CD4-positive, alpha-beta T cell treated with Interleukin-6 at 100 ng/mL for 8 hours (primary cell): ENCODE results near the gene ZNF70.
"Not testable (repeated sequence)": the region's sequence is repeated elsewhere in the genome, so short reads cannot be mapped to it uniquely, and the experiment has no call there.

Experiments
- DNase-seq: peaks from one replicate; pipeline ENCODE4 v3.0.0-alpha.2; 2020; ENCODE audit warnings: mixed read lengths, low spot score

ZNF70 gene

GRCh38 chr22:23756891-23757290, 6.0 kb upstream of the ZNF70 start:
- no peak for DNase-seq

- DNase-seq = no peak
Observed at GRCh38 chr22:23755711-23756110, 4.8 kb upstream of the ZNF70 start.

DNA sequence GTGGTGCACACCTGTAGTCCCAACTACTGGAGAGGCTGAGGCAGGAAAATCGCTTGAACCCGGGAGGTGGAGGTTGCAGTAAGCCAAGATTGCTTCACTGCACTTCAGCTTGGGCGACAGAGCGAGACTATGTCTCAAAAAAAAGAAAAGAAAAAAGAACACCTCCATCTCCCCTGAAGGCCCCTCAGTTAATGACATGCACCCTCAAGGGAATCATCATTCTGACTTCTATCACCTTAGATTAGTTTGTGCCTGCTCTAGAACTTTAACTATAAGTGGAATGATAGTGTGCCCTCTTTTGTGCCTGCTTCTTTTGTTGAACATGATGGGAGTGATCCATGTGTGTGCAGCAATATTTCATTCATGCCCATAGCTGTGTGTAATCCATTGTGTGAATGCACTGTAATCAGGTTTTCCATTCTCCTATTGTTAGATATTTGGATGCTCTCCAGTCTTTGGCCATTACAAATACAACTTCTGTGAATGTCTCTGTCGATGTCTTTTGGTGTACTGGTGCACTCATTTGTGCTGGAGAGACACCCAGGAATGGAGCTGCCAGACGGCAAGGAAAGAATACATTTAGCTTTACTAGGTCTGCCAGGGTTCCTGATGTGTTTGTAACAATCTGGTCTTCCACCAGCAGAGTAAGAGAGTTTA, 4.2 kb upstream of the ZNF70 start:
- no peak for DNase-seq

GRCh38 chr22:23754220-23754919, 3.5 kb upstream of the ZNF70 start, which contains the start of gene VPREB3:
Gene VPREB3, minus strand, starts transcription at chr22:23754425. Its CDS starts 62 bp downstream, at chr22:23754363.
- no peak for DNase-seq

GRCh38 chr22:23753385-23753784, 2.5 kb upstream of the ZNF70 start:
- DNase-seq = no peak

- no peak for DNase-seq
Observed at GRCh38 chr22:23752750-23753149, 1.8 kb upstream of the ZNF70 start.

- DNase-seq = no peak
Observed at GRCh38 chr22:23752090-23752691, 1.3 kb upstream of the ZNF70 start.

- DNase-seq = no peak
Observed at GRCh38 chr22:23751441-23751996, 607 bp upstream of the ZNF70 start.

- DNase-seq = no peak
Observed at GRCh38 chr22:23750367-23750713, 572 bp downstream of the ZNF70 start.

DNA sequence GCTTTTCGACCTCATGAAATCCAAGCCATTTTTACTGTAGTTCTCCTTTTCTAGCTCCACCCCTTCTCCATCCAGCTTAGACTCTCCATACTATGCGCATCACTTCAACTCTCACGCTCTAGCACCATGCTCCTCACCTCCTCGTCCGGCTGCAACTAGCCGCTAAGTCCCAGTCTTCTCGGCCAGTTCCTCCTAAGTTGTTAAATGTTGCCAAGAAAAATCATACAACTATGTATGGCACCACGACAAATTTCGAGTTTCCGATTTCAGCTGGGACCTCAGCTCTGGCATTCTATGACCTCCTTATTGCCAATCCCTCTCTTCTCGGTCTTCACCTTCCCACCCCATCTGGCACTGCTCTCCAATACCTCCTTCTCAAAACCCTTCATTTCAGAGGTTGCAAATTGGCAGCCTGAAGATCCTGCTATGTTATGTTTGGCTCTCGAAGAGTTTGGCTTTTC, 1.0 kb downstream of the ZNF70 start:
- DNase-seq = no peak

GRCh38 chr22:23745791-23746190, 5.1 kb downstream of the ZNF70 start:
- DNase-seq = no peak

DNA sequence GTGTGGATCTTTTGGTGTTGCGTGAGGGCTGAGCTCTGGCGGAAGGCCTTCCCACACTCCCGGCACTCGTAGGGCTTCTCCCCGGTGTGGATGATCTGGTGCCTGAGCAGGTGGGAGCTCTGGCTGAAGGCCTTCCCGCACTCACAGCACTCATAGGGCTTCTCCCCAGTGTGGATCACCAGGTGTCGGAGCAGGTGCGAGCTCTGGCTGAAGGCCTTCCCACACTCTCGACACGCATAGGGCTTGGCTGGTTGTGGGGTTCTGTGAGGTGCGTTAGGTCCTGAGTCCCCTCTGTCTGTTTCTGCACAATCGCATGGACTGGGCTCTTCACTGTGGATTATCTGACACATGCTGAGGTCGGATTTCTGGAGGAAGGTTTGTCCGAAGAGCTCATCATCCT, 6.4 kb downstream of the ZNF70 start:
- no peak for DNase-seq

DNA sequence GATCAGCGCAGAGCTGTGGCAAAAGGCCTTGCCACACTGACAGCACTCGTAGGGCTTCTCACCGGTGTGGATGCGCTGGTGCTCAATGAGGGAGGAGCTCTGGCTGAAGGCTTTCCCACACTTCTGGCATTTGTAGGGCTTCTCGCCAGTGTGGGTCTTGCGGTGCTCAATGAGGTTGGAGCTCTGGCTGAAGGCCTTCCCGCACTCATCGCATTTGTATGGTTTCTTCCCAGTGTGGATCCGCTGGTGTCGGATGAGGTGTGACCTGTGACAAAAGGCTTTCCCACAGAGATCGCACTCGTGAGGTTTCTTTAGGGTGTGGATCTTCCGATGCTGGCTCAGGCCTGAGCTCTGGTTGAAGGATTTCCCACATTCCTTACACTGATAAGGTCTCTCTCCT, 6.9 kb downstream of the ZNF70 start:
- DNase-seq = no peak

- DNase-seq = no peak
Observed at GRCh38 chr22:23743303-23743705, 7.6 kb downstream of the ZNF70 start.

- DNase-seq = no peak
Observed at GRCh38 chr22:23742505-23743264, 8.2 kb downstream of the ZNF70 start.

GRCh38 chr22:23737696-23738095, 13.2 kb downstream of the ZNF70 start:
- no peak for DNase-seq

GRCh38 chr22:23728108-23728507, 22.8 kb downstream of the ZNF70 start:
- not testable (repeated sequence) for DNase-seq

DNA sequence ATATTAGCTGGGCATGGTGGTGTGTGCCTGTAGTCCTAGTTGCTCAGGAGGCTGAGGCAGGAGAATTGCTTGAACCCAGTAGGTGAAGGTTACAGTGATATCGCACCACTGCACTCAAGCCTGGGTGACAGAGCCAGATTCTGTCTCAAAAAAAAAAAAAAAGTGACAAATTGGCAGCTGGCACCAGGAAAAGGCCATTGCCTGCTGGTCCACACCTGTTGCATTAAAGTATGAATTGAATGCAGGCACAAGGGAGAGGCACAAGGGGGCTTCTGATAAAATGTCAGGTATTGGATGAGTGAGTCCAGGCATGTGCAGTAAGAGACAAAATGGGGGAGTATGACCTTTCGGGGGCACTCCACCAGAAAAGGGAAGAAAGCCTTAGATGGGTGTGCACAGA, 28.2 kb downstream of the ZNF70 start:
- no peak for DNase-seq

GRCh38 chr22:23722160-23722559, 28.8 kb downstream of the ZNF70 start:
- DNase-seq = no peak

- no peak for DNase-seq
Observed at GRCh38 chr22:23720855-23721254, 30.1 kb downstream of the ZNF70 start.

- no peak for DNase-seq
Observed at GRCh38 chr22:23718371-23719165, 32.3 kb downstream of the ZNF70 start.
